Measurements from ENCODE around the gene TRAM2. TPM values are rescaled to one million over a fixed set of nuclear protein-coding genes. Genes with fewer than 3 reads are reported as not detected.
A peak's percentile ranks its signal among the peaks of the same experiment; 100 is the strongest.

The TRAM2 gene
- total and polyA plus RNA-seq, 10 of the 15 experiments (the other 5 are each of a cell fraction or from before 2014, with no cell fraction given) = 2.5 to 15.0 (median 11.0) TPM

DNA sequence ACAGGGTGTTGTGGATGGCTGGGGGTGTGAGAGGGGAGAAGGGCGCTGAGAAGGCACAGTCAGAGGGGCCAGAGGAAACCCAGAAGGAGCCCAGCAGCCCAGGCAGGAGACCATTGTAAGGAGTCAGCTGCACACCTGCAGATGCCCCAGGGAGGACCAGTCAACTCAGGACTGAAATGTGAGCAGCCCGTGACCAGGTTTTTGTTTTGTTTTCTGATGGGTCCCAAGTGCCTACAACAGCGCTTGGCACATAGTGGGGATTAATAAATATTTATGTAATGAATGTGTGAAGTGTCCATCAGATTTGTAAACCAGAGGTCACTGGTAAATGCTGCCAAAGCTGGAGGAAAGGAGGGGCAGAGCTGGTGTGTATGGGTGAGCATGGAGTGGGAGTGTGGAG is 30.2 kb downstream of the TRAM2 start:
- peak; percentile 90 for ATAC-seq
- peak overlapping the region; percentile 49; the same call in 1 of the 2 replicates for H3K27ac ChIP-seq (ENCODE audit: control insufficient read depth, insufficient read depth)
- in situ Hi-C loops (cut with MboI) = no loop called here
- RAD21 ChIA-PET (ENCODE audit: unreplicated experiment) = interaction anchor here (0.8 to 1.2 kb wide), 2 partner anchors 11 to 53 kb away, joined by 3 to 4 read pairs; no protein-coding TSS in a partner anchor
- peak overlapping the region; percentile 51 for H3K4me2 ChIP-seq (ENCODE audit: control insufficient read depth, insufficient read depth)
- intact Hi-C loops (cut with micrococcal nuclease; ENCODE audit: unreplicated experiment) = no loop called here
- no peaks in the 10 kb centered on the region for H4K20me1 ChIP-seq (ENCODE audit: control insufficient read depth, insufficient read depth)
- 2% methylated on average over 3 of the region's 3 CpGs for WGBS (ENCODE audit: insufficient coverage, insufficient replicate concordance, low lambda C conversion rate, missing lambda C conversion rate)
- H3K9me3 ChIP-seq (replicated peaks; ENCODE audit: control insufficient read depth, insufficient read depth, low read length) = no peaks in the 10 kb centered on the region
- POLR2A ChIA-PET = interaction anchor here (0.8 to 1.2 kb wide), 2 partner anchors 11 to 35 kb away, joined by 3 read pairs; no protein-coding TSS in a partner anchor
- H3K27me3 ChIP-seq (replicated peaks in 1 of 2; ENCODE audit: control insufficient read depth in 2 of 2, insufficient read depth in 2 of 2, low read length in 1 of 2) = no peaks in the 10 kb centered on the region
- no TSS peak for BruUV-seq (replicated peaks)
- H3K4me1 ChIP-seq (ENCODE audit: control insufficient read depth, insufficient read depth, low read length) = peaks cover 28% of the 10 kb centered on the region
- H3K4me3 ChIP-seq = no peak overlapping the region
- peak; percentile 26 for DNase-seq (ENCODE audit: low read depth, low spot score)
- H2AFZ ChIP-seq (ENCODE audit: control insufficient read depth, low read depth, low read length) = no peak overlapping the region
- CTCF ChIA-PET = interaction anchor here (1.9 kb wide), 1 partner anchor 10 kb away, joined by 8 read pairs; no protein-coding TSS in a partner anchor
- no peak overlapping the region for H3K9ac ChIP-seq (ENCODE audit: control insufficient read depth, insufficient read depth, low read length)
- FAIRE-seq = peak; percentile 18
- no peaks in the 10 kb centered on the region; a peak in 1 of 4 replicates for H3K36me3 ChIP-seq (ENCODE audit: control insufficient read depth in 2 of 2, insufficient read depth in 2 of 2, low read length in 1 of 2)
- SMC1A ChIA-PET (ENCODE audit: uncharacterized antibody, unreplicated experiment) = interaction anchor here (1.2 to 3.3 kb wide), 3 partner anchors 10 to 50 kb away, joined by 3 to 19 read pairs (median 3); no protein-coding TSS in a partner anchor
- H3K79me2 ChIP-seq (ENCODE audit: control insufficient read depth, insufficient read depth, low read length) = peaks cover 24% of the 10 kb centered on the region
- TF ChIP-seq ASH2L (IDR thresholded peaks at IDR 0.05; ENCODE audit: borderline replicate concordance, low read depth) (no peak), WRNIP1 (IDR thresholded peaks at IDR 0.05; ENCODE audit: borderline replicate concordance, low read depth, low read length) (no peak), CREM (IDR thresholded peaks at IDR 0.05; ENCODE audit: low read depth) (peak; percentile 46; the same call in 1 of the 2 replicates), ZZZ3 (IDR thresholded peaks at IDR 0.05; ENCODE audit: control insufficient read depth, insufficient read length, low read depth) (no peak), TCF3 (IDR thresholded peaks at IDR 0.05; ENCODE audit: borderline replicate concordance, insufficient read depth, low read depth, low read length) (peak; percentile 91), KDM1A (IDR thresholded peaks at IDR 0.05; ENCODE audit: borderline replicate concordance) (no peak), BRCA1 (IDR thresholded peaks at IDR 0.05; ENCODE audit: low read depth, low read length) (no peak), SMC3 (IDR thresholded peaks at IDR 0.05; ENCODE audit: borderline replicate concordance, low read length) (no peak), MXI1 (IDR thresholded peaks at IDR 0.05; ENCODE audit: low read depth, low read length) (no peak), PRDM15 (CRISPR knock-in tag; IDR thresholded peaks at IDR 0.05) (no peak), TCF12 (IDR thresholded peaks at IDR 0.05; ENCODE audit: low read depth, low read length) (peak; percentile 85), MAX (IDR thresholded peaks at IDR 0.05; ENCODE audit: low read depth, low read length) (no peak), ZNF274 (IDR thresholded peaks at IDR 0.05; ENCODE audit: insufficient read depth, insufficient read length) (no peak), EZH2 (IDR thresholded peaks at IDR 0.05; ENCODE audit: borderline replicate concordance, control insufficient read depth, low read depth, low read length) (no peak), SIN3A (IDR thresholded peaks at IDR 0.05; ENCODE audit: low read depth, low read length) (no peak)
- TF ChIP-seq, protein P1, sequence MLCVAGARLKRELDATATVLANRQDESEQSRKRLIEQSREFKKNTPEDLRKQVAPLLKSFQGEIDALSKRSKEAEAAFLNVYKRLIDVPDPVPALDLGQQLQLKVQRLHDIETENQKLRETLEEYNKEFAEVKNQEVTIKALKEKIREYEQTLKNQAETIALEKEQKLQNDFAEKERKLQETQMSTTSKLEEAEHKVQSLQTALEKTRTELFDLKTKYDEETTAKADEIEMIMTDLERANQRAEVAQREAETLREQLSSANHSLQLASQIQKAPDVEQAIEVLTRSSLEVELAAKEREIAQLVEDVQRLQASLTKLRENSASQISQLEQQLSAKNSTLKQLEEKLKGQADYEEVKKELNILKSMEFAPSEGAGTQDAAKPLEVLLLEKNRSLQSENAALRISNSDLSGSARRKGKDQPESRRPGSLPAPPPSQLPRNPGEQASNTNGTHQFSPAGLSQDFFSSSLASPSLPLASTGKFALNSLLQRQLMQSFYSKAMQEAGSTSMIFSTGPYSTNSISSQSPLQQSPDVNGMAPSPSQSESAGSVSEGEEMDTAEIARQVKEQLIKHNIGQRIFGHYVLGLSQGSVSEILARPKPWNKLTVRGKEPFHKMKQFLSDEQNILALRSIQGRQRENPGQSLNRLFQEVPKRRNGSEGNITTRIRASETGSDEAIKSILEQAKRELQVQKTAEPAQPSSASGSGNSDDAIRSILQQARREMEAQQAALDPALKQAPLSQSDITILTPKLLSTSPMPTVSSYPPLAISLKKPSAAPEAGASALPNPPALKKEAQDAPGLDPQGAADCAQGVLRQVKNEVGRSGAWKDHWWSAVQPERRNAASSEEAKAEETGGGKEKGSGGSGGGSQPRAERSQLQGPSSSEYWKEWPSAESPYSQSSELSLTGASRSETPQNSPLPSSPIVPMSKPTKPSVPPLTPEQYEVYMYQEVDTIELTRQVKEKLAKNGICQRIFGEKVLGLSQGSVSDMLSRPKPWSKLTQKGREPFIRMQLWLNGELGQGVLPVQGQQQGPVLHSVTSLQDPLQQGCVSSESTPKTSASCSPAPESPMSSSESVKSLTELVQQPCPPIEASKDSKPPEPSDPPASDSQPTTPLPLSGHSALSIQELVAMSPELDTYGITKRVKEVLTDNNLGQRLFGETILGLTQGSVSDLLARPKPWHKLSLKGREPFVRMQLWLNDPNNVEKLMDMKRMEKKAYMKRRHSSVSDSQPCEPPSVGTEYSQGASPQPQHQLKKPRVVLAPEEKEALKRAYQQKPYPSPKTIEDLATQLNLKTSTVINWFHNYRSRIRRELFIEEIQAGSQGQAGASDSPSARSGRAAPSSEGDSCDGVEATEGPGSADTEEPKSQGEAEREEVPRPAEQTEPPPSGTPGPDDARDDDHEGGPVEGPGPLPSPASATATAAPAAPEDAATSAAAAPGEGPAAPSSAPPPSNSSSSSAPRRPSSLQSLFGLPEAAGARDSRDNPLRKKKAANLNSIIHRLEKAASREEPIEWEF (IDR thresholded peaks at IDR 0.05; ENCODE audit: insufficient replicate concordance, low read depth, low read length) = no peak
